ENCODE measurements around the gene ZW10. TPM values are rescaled to one million over a fixed set of nuclear protein-coding genes. Genes with fewer than 3 reads are reported as not detected.

The ZW10 gene
- total RNA-seq, 4 donors from 2014 or later, result 11.3 to 17.1 (median 15.2) TPM

GRCh38 chr11:113725407-113725806, 48.1 kb downstream of the ZW10 start:
- Histone ChIP-seq H3K4me1 (no peaks in the 10 kb centered on the region), H3K27ac (no peak overlapping the region), H3K9me3 (no peaks in the 10 kb centered on the region), H3K27me3 (no peaks in the 10 kb centered on the region), H3K36me3 (no peaks in the 10 kb centered on the region), H3K4me3 (no peak overlapping the region)
- DNase-seq, result no peak
- TF ChIP-seq POLR2A (IDR thresholded peaks at IDR 0.05), result no peak
- TF ChIP-seq, protein P1, sequence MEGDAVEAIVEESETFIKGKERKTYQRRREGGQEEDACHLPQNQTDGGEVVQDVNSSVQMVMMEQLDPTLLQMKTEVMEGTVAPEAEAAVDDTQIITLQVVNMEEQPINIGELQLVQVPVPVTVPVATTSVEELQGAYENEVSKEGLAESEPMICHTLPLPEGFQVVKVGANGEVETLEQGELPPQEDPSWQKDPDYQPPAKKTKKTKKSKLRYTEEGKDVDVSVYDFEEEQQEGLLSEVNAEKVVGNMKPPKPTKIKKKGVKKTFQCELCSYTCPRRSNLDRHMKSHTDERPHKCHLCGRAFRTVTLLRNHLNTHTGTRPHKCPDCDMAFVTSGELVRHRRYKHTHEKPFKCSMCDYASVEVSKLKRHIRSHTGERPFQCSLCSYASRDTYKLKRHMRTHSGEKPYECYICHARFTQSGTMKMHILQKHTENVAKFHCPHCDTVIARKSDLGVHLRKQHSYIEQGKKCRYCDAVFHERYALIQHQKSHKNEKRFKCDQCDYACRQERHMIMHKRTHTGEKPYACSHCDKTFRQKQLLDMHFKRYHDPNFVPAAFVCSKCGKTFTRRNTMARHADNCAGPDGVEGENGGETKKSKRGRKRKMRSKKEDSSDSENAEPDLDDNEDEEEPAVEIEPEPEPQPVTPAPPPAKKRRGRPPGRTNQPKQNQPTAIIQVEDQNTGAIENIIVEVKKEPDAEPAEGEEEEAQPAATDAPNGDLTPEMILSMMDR (IDR thresholded peaks at IDR 0.05), result no peak
- intact Hi-C loops (cut with DNase I), result no loop called here
- WGBS, 2 donors, result 80 to 91% methylated on average over 5 of the region's 5 CpGs

GRCh38 chr11:113724778-113725177, 48.7 kb downstream of the ZW10 start:
- intact Hi-C loops (cut with DNase I), result no loop called here
- 80 to 84% methylated on average over 3 of the region's 3 CpGs for WGBS, 2 donors
- no peak overlapping the region for H3K27ac ChIP-seq
- no peak for DNase-seq
- H3K4me3 ChIP-seq, result no peak overlapping the region
- no peaks in the 10 kb centered on the region for H3K27me3 ChIP-seq
- no peaks in the 10 kb centered on the region for H3K9me3 ChIP-seq
- TF ChIP-seq, protein P1 (IDR thresholded peaks at IDR 0.05), result no peak
- no peak for TF ChIP-seq POLR2A (IDR thresholded peaks at IDR 0.05)
- no peaks in the 10 kb centered on the region for H3K4me1 ChIP-seq
- no peaks in the 10 kb centered on the region for H3K36me3 ChIP-seq

DNA sequence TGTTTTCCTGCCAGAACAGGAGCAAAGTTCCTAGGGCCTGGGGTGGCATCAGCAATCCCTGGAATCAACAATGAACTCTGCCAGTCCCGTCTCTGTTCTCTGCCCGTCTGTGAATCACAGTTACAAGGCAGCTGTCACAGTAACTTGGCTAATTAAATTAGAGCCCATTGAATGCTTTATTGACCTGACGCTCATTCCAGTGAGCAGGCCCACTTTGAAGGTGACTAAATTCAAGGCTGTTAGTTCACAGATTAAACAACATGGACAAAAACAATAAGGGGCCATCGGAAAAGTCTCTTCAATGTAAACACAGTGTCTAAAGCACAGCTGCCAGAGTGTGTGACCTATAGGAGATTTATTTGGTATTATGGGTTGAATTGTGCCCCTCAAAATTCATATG, 49.7 kb downstream of the ZW10 start:
- Histone ChIP-seq H3K9me3 (no peaks in the 10 kb centered on the region), H3K36me3 (no peaks in the 10 kb centered on the region), H3K4me1 (no peaks in the 10 kb centered on the region), H3K4me3 (no peak overlapping the region), H3K27me3 (no peaks in the 10 kb centered on the region), H3K27ac (no peak overlapping the region)
- no peak for DNase-seq
- TF ChIP-seq POLR2A (IDR thresholded peaks at IDR 0.05), result no peak
- TF ChIP-seq, protein P1 (IDR thresholded peaks at IDR 0.05), result no peak
- WGBS, 2 donors, result 84 to 98% methylated on average over 4 of the region's 4 CpGs
- intact Hi-C loops (cut with DNase I), result no loop called here

DNA sequence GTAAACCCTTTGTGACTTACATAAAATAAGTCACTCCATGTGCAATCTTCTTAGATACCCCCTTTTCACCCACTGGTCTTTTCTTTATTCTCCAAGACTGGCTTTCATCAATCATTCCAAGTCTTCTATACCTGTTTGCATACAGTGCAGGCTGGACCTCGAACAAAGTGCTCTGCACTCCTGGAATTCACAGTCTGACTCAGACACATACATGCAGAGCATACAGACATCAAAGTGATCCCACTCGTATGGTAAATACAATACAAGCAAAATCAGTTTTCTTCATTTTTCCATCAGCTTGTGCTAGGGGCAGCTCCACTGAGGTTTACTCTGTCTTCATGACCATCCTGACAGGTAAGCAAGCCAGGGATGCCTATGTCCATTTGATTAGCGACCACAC, 50.6 kb downstream of the ZW10 start:
- Histone ChIP-seq H3K4me3 (no peak overlapping the region), H3K9me3 (no peaks in the 10 kb centered on the region), H3K4me1 (no peaks in the 10 kb centered on the region), H3K27ac (no peak overlapping the region), H3K36me3 (no peaks in the 10 kb centered on the region), H3K27me3 (no peaks in the 10 kb centered on the region)
- 65 to 77% methylated on average over 3 of the region's 3 CpGs for WGBS, 2 donors
- intact Hi-C loops (cut with DNase I), result no loop called here
- no peak for DNase-seq
- TF ChIP-seq POLR2A (IDR thresholded peaks at IDR 0.05), result no peak
- TF ChIP-seq, protein P1 (IDR thresholded peaks at IDR 0.05), result no peak

DNA sequence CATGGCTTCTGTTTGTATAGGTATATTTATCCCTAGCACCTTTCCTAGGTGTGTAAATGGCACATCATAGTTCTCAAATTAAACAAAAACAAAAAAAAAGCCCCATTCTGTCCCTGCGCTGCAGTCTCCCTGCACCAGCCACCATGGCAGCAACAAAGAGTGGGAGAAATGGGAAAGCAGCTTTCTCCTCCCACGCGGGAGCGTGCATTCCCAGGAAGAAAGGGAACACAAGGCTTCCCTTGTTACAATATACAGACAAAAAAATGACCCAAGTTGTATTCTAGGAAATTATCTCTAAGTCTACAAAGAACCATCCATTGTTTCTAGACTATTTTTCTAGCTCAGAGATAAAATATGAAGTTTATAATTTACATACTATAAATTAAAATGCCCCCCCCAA, 51.3 kb downstream of the ZW10 start:
- intact Hi-C loops (cut with DNase I), result no loop called here
- 84 to 89% methylated on average over 4 of the region's 4 CpGs for WGBS, 2 donors
- H3K27ac ChIP-seq, result no peak overlapping the region

More for the DNA sequence above, 51.3 kb downstream of the ZW10 start:
- no peak for TF ChIP-seq POLR2A (IDR thresholded peaks at IDR 0.05)
- TF ChIP-seq, protein P1 (IDR thresholded peaks at IDR 0.05), result no peak
- Histone ChIP-seq H3K4me3 (no peak overlapping the region), H3K9me3 (no peaks in the 10 kb centered on the region), H3K4me1 (no peaks in the 10 kb centered on the region), H3K27me3 (no peaks in the 10 kb centered on the region), H3K36me3 (no peaks in the 10 kb centered on the region)
- DNase-seq, result no peak

Measured in esophagus squamous epithelium (tissue), 5 donors.